ENCODE measurements around the gene TNFSF4. TPM values are rescaled to one million over a fixed set of nuclear protein-coding genes. Genes with fewer than 3 reads are reported as not detected.

The TNFSF4 gene
- total RNA-seq, 1 experiment from 2014 or later: 0.89 TPM

- Histone ChIP-seq H3K36me3 (ENCODE audit: control insufficient read depth in 1 of 2, insufficient read depth in 2 of 2, low read length in 2 of 2) (no peaks in the 10 kb centered on the region), H2AFZ (ENCODE audit: low read depth, low read length, poor library complexity, severe bottlenecking) (no peak overlapping the region), H3K9me3 (ENCODE audit: control insufficient read depth in 1 of 2, insufficient read depth in 1 of 2, low read depth in 1 of 2, low read length in 2 of 2) (no peaks in the 10 kb centered on the region), H3K27me3 (ENCODE audit: insufficient read depth, low read length) (no peaks in the 10 kb centered on the region), H3K9ac (ENCODE audit: low read length) (no peak overlapping the region), H3K4me1 (ENCODE audit: control insufficient read depth in 1 of 2, insufficient read depth in 2 of 2, low read length in 2 of 2) (peaks cover 0 to 4% of the 10 kb centered on the region in 2 experiments; a peak in 2 of 4 replicates), H3K9me2 (ENCODE audit: insufficient read depth) (no peaks in the 10 kb centered on the region), H3K79me2 (ENCODE audit: insufficient read depth, low read length) (no peaks in the 10 kb centered on the region), H4K20me1 (ENCODE audit: insufficient read depth) (no peaks in the 10 kb centered on the region), H3K4me3 (replicated peaks in 1 of 2; ENCODE audit: low read depth in 1 of 2, low read length in 2 of 2) (no peak overlapping the region), H3K27ac (ENCODE audit: low read depth, low read length) (no peak overlapping the region), H3K4me2 (ENCODE audit: low read length) (no peak overlapping the region)
- POLR2A ChIA-PET: no interaction called here
- no TSS peak for BruUV-seq (replicated peaks)
- no peak for TF ChIP-seq ZFX (IDR thresholded peaks at IDR 0.05)
- no peak for DNase-seq (ENCODE audit: low read depth, low spot score)
- RAD21 ChIA-PET (ENCODE audit: low non-redundant PET in 1 of 2, low total read pairs in 2 of 2, uncharacterized antibody in 2 of 2, unreplicated experiment in 2 of 2): no interaction called here
- intact Hi-C loops (cut with micrococcal nuclease): no loop called here
- ATAC-seq: no peak
- CTCF ChIA-PET: no interaction called here
These were observed 43.0 kb downstream of the TNFSF4 start for GRCh38 chr1:173164178-173164577.

- DNase-seq (ENCODE audit: low read depth, low spot score): no peak
- H3K79me2 ChIP-seq (ENCODE audit: insufficient read depth, low read length): no peaks in the 10 kb centered on the region
- POLR2A ChIA-PET: no interaction called here
- BruUV-seq (replicated peaks): no TSS peak
- H3K27ac ChIP-seq (ENCODE audit: low read depth, low read length): no peak overlapping the region
- H3K4me3 ChIP-seq (replicated peaks in 1 of 2; ENCODE audit: low read depth in 1 of 2, low read length in 2 of 2): no peak overlapping the region
- no peaks in the 10 kb centered on the region for H4K20me1 ChIP-seq (ENCODE audit: insufficient read depth)
- intact Hi-C loops (cut with micrococcal nuclease): no loop called here
- RAD21 ChIA-PET (ENCODE audit: low non-redundant PET in 1 of 2, low total read pairs in 2 of 2, uncharacterized antibody in 2 of 2, unreplicated experiment in 2 of 2): no interaction called here
- CTCF ChIA-PET: no interaction called here
- no peaks in the 10 kb centered on the region for H3K9me2 ChIP-seq (ENCODE audit: insufficient read depth)
- no peak overlapping the region for H3K9ac ChIP-seq (ENCODE audit: low read length)
- H3K36me3 ChIP-seq (ENCODE audit: control insufficient read depth in 1 of 2, insufficient read depth in 2 of 2, low read length in 2 of 2): no peaks in the 10 kb centered on the region
- peaks cover 0 to 4% of the 10 kb centered on the region in 2 experiments; a peak in 2 of 4 replicates for H3K4me1 ChIP-seq (ENCODE audit: control insufficient read depth in 1 of 2, insufficient read depth in 2 of 2, low read length in 2 of 2)
- H2AFZ ChIP-seq (ENCODE audit: low read depth, low read length, poor library complexity, severe bottlenecking): no peak overlapping the region
- ATAC-seq: no peak
- TF ChIP-seq SRF (IDR thresholded peaks at IDR 0.05; ENCODE audit: low read depth) (no peak), JUND (IDR thresholded peaks at IDR 0.05) (no peak), RAD21 (IDR thresholded peaks at IDR 0.05; ENCODE audit: low read depth) (no peak), CTCF (IDR thresholded peaks at IDR 0.05 in 2 of 3, conservative IDR thresholded peaks at IDR 0.05 in 1 of 3; ENCODE audit: borderline replicate concordance in 1 of 3, insufficient read depth in 1 of 3, low read depth in 2 of 3, low read length in 2 of 3) (no peak), CBX3 (IDR thresholded peaks at IDR 0.05; ENCODE audit: low read depth) (no peak), ELF1 (IDR thresholded peaks at IDR 0.05; ENCODE audit: borderline replicate concordance, low read depth) (no peak), EZH2phosphoT487 (IDR thresholded peaks at IDR 0.05; ENCODE audit: borderline replicate concordance) (no peak), SIN3A (IDR thresholded peaks at IDR 0.05; ENCODE audit: low read depth) (no peak), ZBTB33 (IDR thresholded peaks at IDR 0.05; ENCODE audit: extremely low read depth, insufficient replicate concordance, low read length) (no peak), SP1 (IDR thresholded peaks at IDR 0.05; ENCODE audit: low read depth) (no peak), CEBPB (IDR thresholded peaks at IDR 0.05; ENCODE audit: low read depth) (no peak)
- no peaks in the 10 kb centered on the region for H3K27me3 ChIP-seq (ENCODE audit: insufficient read depth, low read length)
- H3K9me3 ChIP-seq (ENCODE audit: control insufficient read depth in 1 of 2, insufficient read depth in 1 of 2, low read depth in 1 of 2, low read length in 2 of 2): no peaks in the 10 kb centered on the region
- no peak overlapping the region for H3K4me2 ChIP-seq (ENCODE audit: low read length)
These were observed 43.9 kb downstream of the TNFSF4 start for GRCh38 chr1:173163222-173163621.
